ENCODE data around the gene CNNM3.

The CNNM3 gene

GRCh38 chr2:96843538-96844268, 27.6 kb downstream of the CNNM3 start, which contains the start of gene ANKRD23:
ANKRD23 (minus strand) TSS chr2:96844021; CDS start chr2:96843992, 29 bp downstream.
- ATAC-seq (replicated peaks) (no peak), DNase-seq (no peak)
- no peaks in the 10 kb centered on the region for H3K9me3 Mint-ChIP-seq
- peak within 1 kb of the TSS; percentile 28 to 83 for H3K27ac Mint-ChIP-seq
- no peaks in the 10 kb centered on the region for H3K27me3 Mint-ChIP-seq
- peaks cover 6 to 16% of the 10 kb centered on the region in 2 donors for H3K4me1 Mint-ChIP-seq (ENCODE audit: low read depth in 2 of 2)
- peaks cover 37% of the 10 kb centered on the region for H3K36me3 Mint-ChIP-seq (ENCODE audit: insufficient read depth)
- H3K4me3 Mint-ChIP-seq, result no peak within 1 kb of the TSS

DNA sequence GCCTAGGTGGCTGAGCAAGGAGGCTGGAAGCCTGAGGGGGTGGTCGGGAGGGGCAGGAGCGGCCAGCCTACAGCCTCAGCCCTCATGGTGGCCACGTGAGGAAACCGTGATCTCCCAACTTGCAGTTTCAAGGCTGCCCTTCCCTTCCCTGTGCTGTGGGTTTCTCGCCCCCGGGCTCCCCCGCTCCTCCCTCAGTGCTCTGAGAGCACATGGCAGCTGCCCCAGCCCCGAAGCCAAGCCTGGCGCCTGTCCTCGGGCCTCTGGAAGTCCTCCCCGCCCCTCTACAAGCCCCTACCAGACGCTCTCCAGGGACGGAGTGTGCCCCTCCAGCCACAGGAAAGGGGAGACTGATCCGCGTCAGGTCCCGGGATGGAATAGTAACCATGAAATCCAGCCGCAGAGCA, 28.3 kb downstream of the CNNM3 start:
- no peaks in the 10 kb centered on the region for H3K27me3 Mint-ChIP-seq
- no peaks in the 10 kb centered on the region for H3K9me3 Mint-ChIP-seq
- H3K36me3 Mint-ChIP-seq (ENCODE audit: insufficient read depth), result peaks cover 34% of the 10 kb centered on the region
- H3K4me1 Mint-ChIP-seq (ENCODE audit: low read depth in 2 of 2), result peaks cover 3 to 14% of the 10 kb centered on the region in 2 donors
- H3K4me3 Mint-ChIP-seq, result no peak overlapping the region
- DNase-seq (no peak), ATAC-seq (replicated peaks) (no peak)
- peak overlapping the region in 1 of 2 donors; percentile 83 for H3K27ac Mint-ChIP-seq

DNA sequence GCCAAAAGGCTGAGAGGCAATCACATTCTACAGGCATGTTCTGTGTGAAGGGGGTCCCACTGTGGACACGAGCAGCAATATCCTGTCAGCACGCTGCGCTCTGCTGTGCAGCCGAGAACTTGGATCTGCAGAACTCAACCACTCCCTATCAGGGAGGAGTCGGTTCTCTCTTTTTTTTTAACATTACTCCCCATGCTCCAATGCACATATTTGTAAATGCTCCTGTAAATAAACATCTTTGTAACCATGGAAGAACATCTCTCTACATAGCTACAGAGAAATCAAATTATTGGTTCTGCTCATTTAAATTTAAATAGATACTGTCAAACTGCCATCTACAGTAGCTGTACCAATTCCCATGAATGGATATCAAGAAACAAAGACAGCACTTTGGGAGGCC, 30.8 kb downstream of the CNNM3 start:
- Mint-ChIP-seq H3K4me3 (no peak overlapping the region), H3K4me1 (ENCODE audit: low read depth in 2 of 2) (no peaks in the 10 kb centered on the region), H3K36me3 (ENCODE audit: insufficient read depth) (peaks cover 55% of the 10 kb centered on the region), H3K27ac (no peak overlapping the region), H3K9me3 (no peaks in the 10 kb centered on the region), H3K27me3 (no peaks in the 10 kb centered on the region)
- DNase-seq (no peak), ATAC-seq (replicated peaks) (no peak)

DNA sequence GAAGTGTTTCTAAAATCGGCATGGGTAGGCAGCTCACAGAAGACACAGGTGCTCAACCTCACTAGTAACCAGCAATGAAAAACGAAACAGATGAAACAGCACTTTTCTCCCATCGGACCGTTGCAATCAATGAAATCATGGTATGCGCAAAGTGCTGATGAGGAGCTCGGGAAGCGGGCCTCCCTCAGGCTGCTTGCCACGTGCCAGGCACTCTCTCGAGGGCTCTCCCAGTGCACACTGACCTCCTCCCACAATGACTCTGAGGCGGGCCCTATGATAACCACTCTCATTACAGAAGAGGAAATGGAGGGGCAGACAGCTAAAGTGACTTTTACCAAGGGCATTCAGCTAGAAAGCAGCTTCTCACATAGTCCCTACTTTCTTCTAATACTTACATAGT, 31.5 kb downstream of the CNNM3 start:
- Mint-ChIP-seq H3K36me3 (ENCODE audit: insufficient read depth) (peaks cover 63% of the 10 kb centered on the region), H3K27me3 (no peaks in the 10 kb centered on the region), H3K9me3 (no peaks in the 10 kb centered on the region), H3K4me3 (no peak overlapping the region), H3K27ac (no peak overlapping the region), H3K4me1 (ENCODE audit: low read depth in 2 of 2) (no peaks in the 10 kb centered on the region)
- ATAC-seq (replicated peaks) (no peak), DNase-seq (no peak)

- no peaks in the 10 kb centered on the region for H3K9me3 Mint-ChIP-seq
- H3K36me3 Mint-ChIP-seq (ENCODE audit: insufficient read depth), result peaks cover 70% of the 10 kb centered on the region
- ATAC-seq (replicated peaks) (no peak), DNase-seq (no peak)
- H3K27ac Mint-ChIP-seq, result no peak overlapping the region
- H3K27me3 Mint-ChIP-seq, result no peaks in the 10 kb centered on the region
- H3K4me1 Mint-ChIP-seq (ENCODE audit: low read depth in 2 of 2), result no peaks in the 10 kb centered on the region
- no peak overlapping the region for H3K4me3 Mint-ChIP-seq
These were observed 32.2 kb downstream of the CNNM3 start for GRCh38 chr2:96848264-96848663.

GRCh38 chr2:96852667-96853066, 36.6 kb downstream of the CNNM3 start:
- DNase-seq (no peak), ATAC-seq (replicated peaks) (no peak)
- no peaks in the 10 kb centered on the region for H3K27me3 Mint-ChIP-seq
- peaks cover 17 to 20% of the 10 kb centered on the region in 2 donors for H3K4me1 Mint-ChIP-seq (ENCODE audit: low read depth in 2 of 2)
- H3K4me3 Mint-ChIP-seq, result no peak overlapping the region
- peaks cover 60% of the 10 kb centered on the region for H3K36me3 Mint-ChIP-seq (ENCODE audit: insufficient read depth)
- H3K9me3 Mint-ChIP-seq, result no peaks in the 10 kb centered on the region
- H3K27ac Mint-ChIP-seq, result no peak overlapping the region

- H3K27ac Mint-ChIP-seq, result no peak overlapping the region
- H3K27me3 Mint-ChIP-seq, result no peaks in the 10 kb centered on the region
- no peak overlapping the region for H3K4me3 Mint-ChIP-seq
- DNase-seq (no peak), ATAC-seq (replicated peaks) (no peak)
- no peaks in the 10 kb centered on the region for H3K9me3 Mint-ChIP-seq
- H3K36me3 Mint-ChIP-seq (ENCODE audit: insufficient read depth), result peaks cover 59% of the 10 kb centered on the region
- peaks cover 17 to 21% of the 10 kb centered on the region in 2 donors for H3K4me1 Mint-ChIP-seq (ENCODE audit: low read depth in 2 of 2)
These were observed 37.3 kb downstream of the CNNM3 start for GRCh38 chr2:96853321-96853720.

- Mint-ChIP-seq H3K36me3 (ENCODE audit: insufficient read depth) (peaks cover 59% of the 10 kb centered on the region), H3K27me3 (no peaks in the 10 kb centered on the region), H3K9me3 (no peaks in the 10 kb centered on the region), H3K27ac (peak overlapping the region; percentile 24 to 42), H3K4me3 (peak overlapping the region; percentile 77 to 94), H3K4me1 (ENCODE audit: low read depth in 2 of 2) (peaks cover 35% of the 10 kb centered on the region in 2 donors)
- ATAC-seq (replicated peaks), result no peak
- peak in 1 of 3 experiments; percentile 27 for DNase-seq
These were observed 41.0 kb downstream of the CNNM3 start for GRCh38 chr2:96856776-96857666.

DNA sequence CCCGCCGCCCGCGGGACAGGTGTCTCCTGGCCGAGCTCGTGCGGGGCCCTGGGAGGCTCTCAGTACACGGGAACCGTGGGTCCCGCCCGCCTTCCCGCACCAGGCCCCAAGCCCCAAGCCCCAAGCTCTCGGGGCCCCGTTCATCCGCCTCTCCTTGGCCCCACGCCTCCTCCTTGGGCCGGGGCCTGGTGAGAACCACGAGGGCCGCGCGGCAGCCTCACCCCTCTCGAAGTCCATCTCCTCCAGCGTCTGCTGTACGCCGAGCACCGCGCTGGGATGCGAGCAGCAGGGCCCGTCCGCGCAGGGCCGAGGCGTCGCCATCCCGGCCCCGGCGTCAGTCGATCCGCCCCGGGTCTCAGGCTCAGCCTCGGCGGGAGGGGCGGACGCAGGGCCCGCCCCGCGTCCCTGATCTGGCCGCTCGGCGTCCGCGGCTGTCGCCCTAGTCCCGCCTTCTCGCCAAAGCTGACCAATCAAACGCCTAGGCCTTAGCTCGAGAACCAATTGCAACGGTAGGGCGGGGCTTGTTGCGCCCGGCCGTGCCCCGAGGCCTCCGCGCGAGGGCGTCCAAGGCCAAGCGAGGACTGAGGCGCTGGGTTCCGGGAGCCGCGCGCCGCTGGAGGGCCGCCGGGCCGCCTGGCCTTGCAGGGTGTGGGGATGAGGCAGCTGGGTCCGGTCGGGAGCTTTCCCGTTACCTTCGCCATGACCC, 41.8 kb downstream of the CNNM3 start, which contains the start of gene ANKRD39:
Gene ANKRD39 (minus strand): TSS at position 350 of the 706 bp plus-strand sequence. CDS start 29 bp downstream, at position 321.
- Mint-ChIP-seq H3K9me3 (no peaks in the 10 kb centered on the region), H3K36me3 (ENCODE audit: insufficient read depth) (peaks cover 59% of the 10 kb centered on the region), H3K4me3 (peak within 1 kb of the TSS; percentile 77 to 94), H3K27me3 (no peaks in the 10 kb centered on the region), H3K27ac (peak within 1 kb of the TSS; percentile 24 to 42), H3K4me1 (ENCODE audit: low read depth in 2 of 2) (peaks cover 35% of the 10 kb centered on the region in 2 donors)
- DNase-seq (peak; percentile 98 to 99 (median 99)), ATAC-seq (replicated peaks) (peak; percentile 89)

GRCh38 chr2:96859099-96859649, 43.1 kb downstream of the CNNM3 start:
- Mint-ChIP-seq H3K36me3 (ENCODE audit: insufficient read depth) (peaks cover 53% of the 10 kb centered on the region), H3K4me1 (ENCODE audit: low read depth in 2 of 2) (peaks cover 35 to 41% of the 10 kb centered on the region in 2 donors), H3K9me3 (no peaks in the 10 kb centered on the region), H3K4me3 (peak overlapping the region; percentile 77 to 94), H3K27me3 (no peaks in the 10 kb centered on the region), H3K27ac (peak overlapping the region; percentile 24 to 38)
- DNase-seq, result no peak
- no peak for ATAC-seq (replicated peaks)

- no peak for DNase-seq
- Mint-ChIP-seq H3K9me3 (no peaks in the 10 kb centered on the region), H3K4me3 (peak overlapping the region; percentile 77 to 94), H3K4me1 (ENCODE audit: low read depth in 2 of 2) (peaks cover 35 to 40% of the 10 kb centered on the region in 2 donors), H3K36me3 (ENCODE audit: insufficient read depth) (peaks cover 56% of the 10 kb centered on the region), H3K27ac (peak overlapping the region; percentile 24 to 61), H3K27me3 (no peaks in the 10 kb centered on the region)
- no peak for ATAC-seq (replicated peaks)
These were observed 43.6 kb downstream of the CNNM3 start for GRCh38 chr2:96859681-96860064.

DNA sequence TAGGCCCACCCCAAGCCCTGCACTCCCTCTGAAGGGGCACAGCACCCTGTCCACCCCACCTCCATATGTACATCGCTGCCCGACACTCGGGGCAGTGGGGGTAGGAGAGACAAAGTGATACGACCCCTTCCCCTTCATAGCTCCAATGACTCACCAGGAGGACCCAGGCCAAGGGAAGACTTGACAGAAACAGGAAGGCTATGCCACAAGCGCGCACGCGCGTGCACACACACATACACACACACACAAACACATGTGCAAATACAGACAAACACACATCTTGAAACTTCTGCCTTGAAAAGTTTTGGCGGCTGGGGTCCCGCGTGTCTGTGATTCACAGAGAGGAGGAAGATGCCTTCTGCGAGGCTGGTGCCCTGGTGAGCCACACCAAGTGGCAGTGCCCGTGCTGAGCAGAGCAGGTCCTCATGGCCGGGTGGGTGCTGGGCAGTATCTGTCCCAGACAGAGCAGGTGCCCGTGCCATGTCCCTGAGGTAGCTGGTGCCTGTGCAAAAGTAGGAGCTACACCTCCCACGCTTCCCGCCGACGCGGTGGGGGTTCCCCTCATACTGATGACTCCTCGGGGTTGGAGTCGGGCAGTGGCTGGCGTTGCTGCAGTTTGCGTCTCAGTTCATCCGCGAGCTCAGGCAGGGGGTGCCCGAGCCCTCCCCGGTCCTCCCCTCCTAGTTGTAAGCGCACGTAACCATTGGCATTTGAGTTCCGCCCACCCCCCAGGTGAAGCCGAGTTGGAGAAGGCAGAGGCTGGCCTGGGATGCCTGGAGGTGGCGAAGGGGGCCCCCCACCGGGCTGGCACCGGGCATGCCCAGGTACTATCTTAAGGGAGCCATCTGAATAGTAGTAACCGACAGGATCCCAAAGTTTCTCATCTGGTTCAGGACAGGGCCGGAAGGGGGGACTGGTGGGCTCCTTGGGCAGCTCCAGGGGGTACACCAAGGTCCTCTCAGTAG, 44.3 kb downstream of the CNNM3 start:
- Mint-ChIP-seq H3K9me3 (no peaks in the 10 kb centered on the region), H3K36me3 (ENCODE audit: insufficient read depth) (peaks cover 58% of the 10 kb centered on the region), H3K27ac (peak overlapping the region; percentile 24 to 61), H3K27me3 (no peaks in the 10 kb centered on the region), H3K4me3 (no peak overlapping the region), H3K4me1 (ENCODE audit: low read depth in 2 of 2) (peaks cover 28 to 38% of the 10 kb centered on the region in 2 donors)
- DNase-seq (no peak), ATAC-seq (replicated peaks) (no peak)

Measured in effector memory CD8-positive, alpha-beta T cell (primary cell).